Measurements from ENCODE around the gene PACS2. TPM values are rescaled to one million over a fixed set of nuclear protein-coding genes. Genes with fewer than 3 reads are reported as not detected.
A peak's percentile ranks its signal among the peaks of the same experiment; 100 is the strongest.

Gene PACS2
- total RNA-seq, 2 experiments from 2014 or later = 57.7 to 61.5 TPM

DNA sequence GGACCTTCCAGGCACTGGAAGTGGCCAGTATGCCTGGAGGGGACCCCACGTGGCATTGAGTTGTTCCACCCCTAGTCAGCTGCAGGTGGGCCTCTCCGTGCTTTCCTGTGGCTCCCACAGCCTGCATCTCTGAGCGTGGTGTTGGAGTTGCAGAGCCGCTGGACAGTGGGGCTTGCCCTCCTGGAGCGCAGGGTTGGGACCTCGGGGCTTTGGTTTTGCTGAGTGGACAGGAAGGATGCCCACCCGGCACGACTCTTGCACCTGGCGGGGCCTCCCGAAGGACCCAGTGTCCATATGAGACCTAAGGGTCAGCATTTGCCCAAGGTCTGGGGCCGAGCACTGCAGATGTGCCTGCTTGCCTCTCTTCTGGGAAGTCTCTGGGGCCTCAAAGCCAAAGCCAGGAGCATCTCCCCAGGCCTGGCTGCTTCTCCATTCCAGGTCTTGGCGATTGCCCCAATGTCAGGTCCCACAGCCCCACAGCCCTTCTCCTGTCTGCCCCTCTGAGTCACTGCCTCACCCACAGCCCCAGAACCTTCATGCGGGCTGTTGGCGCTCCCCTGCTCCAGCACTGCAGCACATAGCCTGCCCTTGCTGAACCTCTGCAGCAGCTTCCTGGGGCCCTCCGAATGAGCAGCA is 1.5 kb downstream of the PACS2 start:
- no peaks in the 10 kb centered on the region for H3K9me3 ChIP-seq (ENCODE audit: control insufficient read depth in 1 of 2, insufficient read depth in 1 of 2, low read length in 2 of 2)
- ChIA-PET CTCF (no interaction called here), POLR2A (interaction anchor here (0.8 to 5.3 kb wide), 4 partner anchors 16 to 174 kb away, joined by 3 to 95 read pairs (median 15); partner anchors contain the start of genes BRF1, BTBD6 and TEDC1)
- no peaks in the 10 kb centered on the region for H3K9me3 Mint-ChIP-seq
- ATAC-seq (ENCODE audit: poor library complexity) (no peak), DNase-seq (peak in 2 of 14 experiments; percentile 8 to 40)
- H3K27me3 ChIP-seq (ENCODE audit: control insufficient read depth in 1 of 2, insufficient read depth in 2 of 2, low read length in 2 of 2) = no peaks in the 10 kb centered on the region
- no peak overlapping the region for H3K27ac ChIP-seq (ENCODE audit: low read depth in 1 of 2, low read length in 2 of 2)
- no peaks in the 10 kb centered on the region for H3K36me3 ChIP-seq (ENCODE audit: insufficient read depth, low read length)
- peaks cover 22% of the 10 kb centered on the region for H3K4me1 Mint-ChIP-seq (ENCODE audit: low read depth)
- H3K27ac Mint-ChIP-seq = peak overlapping the region; percentile 88
- intact Hi-C loops (cut with DNase I, micrococcal nuclease) = loop anchor here (1.0 to 2.0 kb wide), 3 partner anchors 15 to 175 kb away; partner anchors contain the start of genes BRF1 (in 1 of the 2) and TEDC1 (in 1 of the 2)
- TF ChIP-seq, protein P1, sequence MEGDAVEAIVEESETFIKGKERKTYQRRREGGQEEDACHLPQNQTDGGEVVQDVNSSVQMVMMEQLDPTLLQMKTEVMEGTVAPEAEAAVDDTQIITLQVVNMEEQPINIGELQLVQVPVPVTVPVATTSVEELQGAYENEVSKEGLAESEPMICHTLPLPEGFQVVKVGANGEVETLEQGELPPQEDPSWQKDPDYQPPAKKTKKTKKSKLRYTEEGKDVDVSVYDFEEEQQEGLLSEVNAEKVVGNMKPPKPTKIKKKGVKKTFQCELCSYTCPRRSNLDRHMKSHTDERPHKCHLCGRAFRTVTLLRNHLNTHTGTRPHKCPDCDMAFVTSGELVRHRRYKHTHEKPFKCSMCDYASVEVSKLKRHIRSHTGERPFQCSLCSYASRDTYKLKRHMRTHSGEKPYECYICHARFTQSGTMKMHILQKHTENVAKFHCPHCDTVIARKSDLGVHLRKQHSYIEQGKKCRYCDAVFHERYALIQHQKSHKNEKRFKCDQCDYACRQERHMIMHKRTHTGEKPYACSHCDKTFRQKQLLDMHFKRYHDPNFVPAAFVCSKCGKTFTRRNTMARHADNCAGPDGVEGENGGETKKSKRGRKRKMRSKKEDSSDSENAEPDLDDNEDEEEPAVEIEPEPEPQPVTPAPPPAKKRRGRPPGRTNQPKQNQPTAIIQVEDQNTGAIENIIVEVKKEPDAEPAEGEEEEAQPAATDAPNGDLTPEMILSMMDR (IDR thresholded peaks at IDR 0.05) = no peak
- H3K27me3 Mint-ChIP-seq = no peaks in the 10 kb centered on the region
- H3K36me3 Mint-ChIP-seq (ENCODE audit: low read depth) = peaks cover 5% of the 10 kb centered on the region
- H3K4me3 Mint-ChIP-seq = peak overlapping the region; percentile 95
- H3K4me3 ChIP-seq (ENCODE audit: low read length) = peak overlapping the region; percentile 61
- peaks cover 27% of the 10 kb centered on the region for H3K4me1 ChIP-seq (ENCODE audit: insufficient read depth, low read length)

DNA sequence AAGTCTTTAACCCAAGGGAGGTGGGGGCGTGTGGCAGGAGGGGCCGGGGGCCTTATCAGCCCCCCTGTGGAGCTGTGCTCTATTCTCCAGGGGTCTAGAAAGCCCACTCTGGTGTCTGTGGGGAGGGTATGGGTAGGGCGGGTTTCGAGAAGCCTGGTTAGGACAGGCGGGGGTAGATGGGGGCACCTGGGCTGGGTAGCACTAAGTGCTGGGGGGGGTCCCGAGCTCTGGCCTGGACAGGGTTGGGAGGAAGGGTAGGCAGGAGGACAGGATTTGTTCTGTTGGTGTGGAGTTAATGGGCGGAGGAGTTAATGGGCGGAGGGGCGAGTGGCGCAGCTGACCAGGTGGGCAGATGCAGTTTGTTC is 2.0 kb downstream of the PACS2 start:
- Mint-ChIP-seq H3K36me3 (ENCODE audit: low read depth) (peaks cover 5% of the 10 kb centered on the region), H3K9me3 (no peaks in the 10 kb centered on the region), H3K27ac (peak overlapping the region; percentile 88), H3K4me3 (peak overlapping the region; percentile 95), H3K4me1 (ENCODE audit: low read depth) (peaks cover 22% of the 10 kb centered on the region), H3K27me3 (no peaks in the 10 kb centered on the region)
- Histone ChIP-seq H3K4me1 (ENCODE audit: insufficient read depth, low read length) (peaks cover 27% of the 10 kb centered on the region), H3K4me3 (ENCODE audit: low read length) (no peak overlapping the region), H3K27me3 (ENCODE audit: control insufficient read depth in 1 of 2, insufficient read depth in 2 of 2, low read length in 2 of 2) (no peaks in the 10 kb centered on the region), H3K27ac (ENCODE audit: low read depth in 1 of 2, low read length in 2 of 2) (no peak overlapping the region), H3K36me3 (ENCODE audit: insufficient read depth, low read length) (no peaks in the 10 kb centered on the region), H3K9me3 (ENCODE audit: control insufficient read depth in 1 of 2, insufficient read depth in 1 of 2, low read length in 2 of 2) (no peaks in the 10 kb centered on the region)
- ChIA-PET POLR2A (interaction anchor here (0.6 to 5.3 kb wide), 2 partner anchors 16 to 120 kb away, joined by 3 to 95 read pairs; partner anchors contain the start of gene BRF1), CTCF (no interaction called here)
- intact Hi-C loops (cut with DNase I, micrococcal nuclease) = loop anchor here in 1 of 2 experiments (2.0 kb wide), 1 partner anchor 64 kb away; no protein-coding TSS in a partner anchor
- DNase-seq = no peak
- no peak for ATAC-seq (ENCODE audit: poor library complexity)
- TF ChIP-seq, protein P1 (IDR thresholded peaks at IDR 0.05) = no peak

DNA sequence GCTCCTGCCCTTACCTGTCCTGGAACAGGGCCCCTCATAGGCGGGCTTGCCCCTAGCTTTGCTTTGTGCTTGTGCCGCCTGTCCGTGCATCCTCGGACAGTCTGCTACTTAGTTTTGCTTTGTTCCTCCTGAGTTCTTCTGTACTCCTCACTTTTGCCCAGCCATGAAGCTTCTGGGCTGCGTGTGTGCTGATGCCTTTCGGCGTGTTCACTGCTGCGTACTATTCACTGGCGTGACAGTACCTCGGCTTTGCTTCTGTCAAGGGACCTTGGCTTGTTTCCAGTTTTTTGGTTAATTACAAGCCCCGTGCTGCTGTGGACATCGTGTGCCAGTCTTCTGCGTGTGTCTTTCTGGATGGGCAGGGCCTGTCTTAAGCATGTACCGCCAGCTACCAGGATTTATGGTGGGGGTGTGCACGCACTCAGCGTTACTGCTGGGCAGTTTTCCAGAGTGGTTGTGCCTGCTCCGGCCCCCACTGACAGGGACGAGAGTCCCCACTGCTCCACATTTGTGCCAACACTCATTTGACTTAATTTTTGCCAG is 2.5 kb downstream of the PACS2 start:
- H3K9me3 Mint-ChIP-seq = no peaks in the 10 kb centered on the region
- POLR2A ChIA-PET = interaction anchor here (0.6 to 5.3 kb wide), 2 partner anchors 17 to 120 kb away, joined by 3 to 95 read pairs; partner anchors contain the start of gene BRF1

More for the DNA sequence above, 2.5 kb downstream of the PACS2 start:
- peak overlapping the region; percentile 95 for H3K4me3 Mint-ChIP-seq
- H3K36me3 ChIP-seq (ENCODE audit: insufficient read depth, low read length) = no peaks in the 10 kb centered on the region
- peak overlapping the region; percentile 9 for H3K27ac Mint-ChIP-seq
- ATAC-seq (ENCODE audit: poor library complexity) = no peak
- DNase-seq = no peak
- H3K27me3 ChIP-seq (ENCODE audit: control insufficient read depth in 1 of 2, insufficient read depth in 2 of 2, low read length in 2 of 2) = no peaks in the 10 kb centered on the region
- TF ChIP-seq, protein P1 (IDR thresholded peaks at IDR 0.05) = no peak
- H3K4me3 ChIP-seq (ENCODE audit: low read length) = no peak overlapping the region
- intact Hi-C loops (cut with DNase I, micrococcal nuclease) = loop anchor here in 1 of 2 experiments (2.0 kb wide), 1 partner anchor 64 kb away; no protein-coding TSS in a partner anchor
- CTCF ChIA-PET = interaction anchor here (0.7 kb wide), 1 partner anchor 194 kb away, joined by 3 read pairs; no protein-coding TSS in a partner anchor
- peaks cover 22% of the 10 kb centered on the region for H3K4me1 Mint-ChIP-seq (ENCODE audit: low read depth)
- H3K36me3 Mint-ChIP-seq (ENCODE audit: low read depth) = peaks cover 5% of the 10 kb centered on the region
- H3K27me3 Mint-ChIP-seq = no peaks in the 10 kb centered on the region
- peaks cover 27% of the 10 kb centered on the region for H3K4me1 ChIP-seq (ENCODE audit: insufficient read depth, low read length)
- H3K9me3 ChIP-seq (ENCODE audit: control insufficient read depth in 1 of 2, insufficient read depth in 1 of 2, low read length in 2 of 2) = no peaks in the 10 kb centered on the region
- no peak overlapping the region for H3K27ac ChIP-seq (ENCODE audit: low read depth in 1 of 2, low read length in 2 of 2)

Data from CD4-positive, alpha-beta T cell (primary cell).